K562 (cell line): Measurements from ENCODE around the gene ZNF652. TPM values are rescaled to one million over a fixed set of nuclear protein-coding genes. Genes with fewer than 3 reads are reported as not detected.

Experiments
- EWSR1 ChIP-seq: fragments of 450-650 bp; IDR thresholded peaks from 2 replicates; pipeline ENCODE4 v1.6.1; 2018; ENCODE audit warnings: borderline replicate concordance, mild to moderate bottlenecking, low read depth, moderate library complexity; ENCODE audit not compliant: partially characterized antibody
- KDM2B ChIP-seq: fragments of 250-450 bp; sonication (Bioruptor Pico); IDR thresholded peaks from 2 replicates; pipeline ENCODE4 v1.8.0; 2021; ENCODE audit warnings: mild to moderate bottlenecking, moderate library complexity
- NEUROD1 ChIP-seq: fragments of 150-350 bp; IDR thresholded peaks from 2 replicates; pipeline ENCODE4 v1.6.1; 2014; ENCODE audit warnings: borderline replicate concordance, low read length, low read depth; ENCODE audit not compliant: partially characterized antibody
- NRF1 ChIP-seq, 2 experiments: fragments of 450-650 bp; IDR thresholded peaks in 1 of 2; conservative IDR thresholded peaks in 1 of 2; 2 replicates each; pipeline ENCODE4 v1.6.1; 2014; ENCODE audit warnings: mild to moderate bottlenecking in 2 of 2
- POU5F1 ChIP-seq: fragments of 150-350 bp; IDR thresholded peaks from 2 replicates; pipeline ENCODE4 v1.6.1; 2014; ENCODE audit warnings: borderline replicate concordance, low read length, low read depth, mild to moderate bottlenecking; ENCODE audit not compliant: partially characterized antibody
- PPARD ChIP-seq: fragments of 250-450 bp; sonication (Bioruptor Pico); IDR thresholded peaks from 2 replicates; pipeline ENCODE4 v1.8.0; 2022; ENCODE audit warnings: inconsistent platforms, mild to moderate bottlenecking, moderate library complexity
- RCOR1 ChIP-seq, 2 experiments: IDR thresholded peaks; 2 replicates each; pipeline ENCODE4 v1.6.1; 2012; ENCODE audit warnings: low read depth in 2 of 2, low read length in 2 of 2, borderline replicate concordance in 1 of 2, improper control_type of control experiment in 1 of 2
- TAF7 ChIP-seq: fragments of 450-650 bp; IDR thresholded peaks from 2 replicates; pipeline ENCODE4 v1.6.1; 2016; ENCODE audit warnings: missing genetic modification characterization, missing compliant biosample characterization
- TFAP4 ChIP-seq: sonication (generic); formaldehyde crosslinking; IDR thresholded peaks from 2 replicates; pipeline ENCODE4 v1.8.0; 2022; ENCODE audit warnings: missing genetic modification reagents, mild to moderate bottlenecking, moderate library complexity, borderline replicate concordance
- ZNF583 ChIP-seq: fragments of 250-450 bp; sonication (Bioruptor Pico); IDR thresholded peaks from 2 replicates; pipeline ENCODE4 v1.4.0; 2020
- ZNF592 ChIP-seq: fragments of 450-650 bp; IDR thresholded peaks from 2 replicates; pipeline ENCODE4 v1.6.1; 2017; ENCODE audit warnings: antibody characterized with exemption, mild to moderate bottlenecking
- ZNF764 ChIP-seq: fragments of 250-450 bp; sonication (Bioruptor Pico); IDR thresholded peaks from 2 replicates; pipeline ENCODE4 v1.4.0; 2020; ENCODE audit warnings: low read depth, mild to moderate bottlenecking, moderate library complexity
- polyA plus RNA-seq, 8 experiments: library from polyadenylated mRNA; depleted of rRNA in 4 of 8; stranded (reverse) in 5 of 8; unstranded in 3 of 8; fragments of >200 nt; fragmentation: Nextera tagmentation in 2 of 8; fragmentation: Illumina TruSeq in 1 of 8; extraction: Ambion mirVana in 2 of 8; extraction: Trizol in 1 of 8; gene quantifications; 2 replicates each; pipeline versions ENCODE4 v1.2.1 to v1.2.3, GENCODE V29; 2011 to 2014; ENCODE audit warnings: inconsistent platforms in 1 of 8, missing spikeins in 1 of 8
- total RNA-seq, 7 experiments: library from RNA; depleted of rRNA in 6 of 7; stranded (reverse); fragments of >200 nt in 6 of 7; fragmentation: Illumina TruSeq in 2 of 7; extraction: Trizol in 2 of 7; gene quantifications; 2 replicates each; pipeline versions ENCODE4 v1.2.1 to v1.2.3, GENCODE V29; 2011 to 2021; ENCODE audit warnings: low replicate concordance in 1 of 7

The ZNF652 gene
- total and polyA plus RNA-seq, 9 of the 15 experiments (the other 6 are each of a cell fraction or from before 2014, with no cell fraction given) = 5.1 to 15.5 (median 7.8) TPM

- TF ChIP-seq NEUROD1 (peak; percentile 23), RCOR1 (IDR thresholded peaks at IDR 0.05; ENCODE audit: borderline replicate concordance in 1 of 2, low read depth in 2 of 2, low read length in 2 of 2) (peak in 1 of 2 experiments; percentile 73; a peak in 2 of 4 replicates), TAF7 (tag) (peak; percentile 54; the same call in 1 of the 2 replicates), KDM2B (CRISPR knock-in tag) (no peak), POU5F1 (no peak), NRF1 (conservative IDR thresholded peaks at IDR 0.05 in 1 of 2, IDR thresholded peaks at IDR 0.05 in 1 of 2) (0 out of 4 replicates have a peak, but pooled peaks of 1 of the 2 experiments have one; percentile 16), EWSR1 (no peak), ZNF583 (CRISPR knock-in tag) (peak; percentile 75), ZNF592 (peak; percentile 75), ZNF764 (CRISPR knock-in tag) (no peak), PPARD (no peak), TFAP4 (CRISPR knock-in tag) (peak; percentile 30; the same call in 1 of the 2 replicates)
Measured at GRCh38 chr17:49390548-49391324, 28.7 kb upstream of the ZNF652 start (continued).
